Dendritic cell treated with granulocyte-macrophage colony-stimulating factor and Interleukin-4, amounts not matched to agents 40 ng/mL and 50 ng/mL, for 4 days (primary cell): ENCODE measurements around the gene PCDHAC2.

Source experiments
- H3K27ac Mint-ChIP-seq: one replicate; pipeline ENCODE4 v1.8.0; 2022; ENCODE audit warnings: mild to moderate bottlenecking, mixed read lengths
- H3K27me3 Mint-ChIP-seq: one replicate; pipeline ENCODE4 v1.8.0; 2022; ENCODE audit warnings: mild to moderate bottlenecking, mixed read lengths
- H3K36me3 Mint-ChIP-seq: one replicate; pipeline ENCODE4 v1.8.0; 2022; ENCODE audit warnings: low read depth, mixed read lengths
- H3K4me1 Mint-ChIP-seq: one replicate; pipeline ENCODE4 v1.8.0; 2022; ENCODE audit warnings: low read depth, mixed read lengths
- H3K4me3 Mint-ChIP-seq: one replicate; pipeline ENCODE4 v1.8.0; 2022; ENCODE audit warnings: mild to moderate bottlenecking, moderate library complexity, mixed read lengths
- H3K9me3 Mint-ChIP-seq: one replicate; pipeline ENCODE4 v1.8.0; 2022; ENCODE audit warnings: mixed read lengths
- intact Hi-C: fragments of 100-400 bp; cut with micrococcal nuclease; formaldehyde crosslinking; loops from one replicate; pipeline ENCODE4 v1.15.0; 2022

PCDHAC2 gene

GRCh38 chr5:141001446-141001843 is 35.2 kb downstream of the PCDHAC2 start:
- H3K36me3 Mint-ChIP-seq: no peaks in the 10 kb centered on the region
- no peak overlapping the region for H3K27ac Mint-ChIP-seq
- H3K4me3 Mint-ChIP-seq: no peak overlapping the region
- peaks cover 12% of the 10 kb centered on the region for H3K27me3 Mint-ChIP-seq
- H3K9me3 Mint-ChIP-seq: peaks cover 21% of the 10 kb centered on the region
- intact Hi-C loops: no loop called here
- no peaks in the 10 kb centered on the region for H3K4me1 Mint-ChIP-seq

GRCh38 chr5:141001844-141002604 is 35.7 kb downstream of the PCDHAC2 start:
- H3K4me1 Mint-ChIP-seq: no peaks in the 10 kb centered on the region
- peaks cover 12% of the 10 kb centered on the region for H3K27me3 Mint-ChIP-seq
- no peaks in the 10 kb centered on the region for H3K36me3 Mint-ChIP-seq

GRCh38 chr5:141002605-141002965 is 36.3 kb downstream of the PCDHAC2 start:
- Mint-ChIP-seq H3K4me3 (no peak overlapping the region), H3K27ac (no peak overlapping the region), H3K36me3 (no peaks in the 10 kb centered on the region), H3K9me3 (peaks cover 30% of the 10 kb centered on the region), H3K4me1 (no peaks in the 10 kb centered on the region), H3K27me3 (peaks cover 12% of the 10 kb centered on the region)
- intact Hi-C loops: no loop called here

More at GRCh38 chr5:141001844-141002604, 35.7 kb downstream of the PCDHAC2 start:
- H3K27ac Mint-ChIP-seq: no peak overlapping the region
- H3K4me3 Mint-ChIP-seq: no peak overlapping the region
- intact Hi-C loops: no loop called here
- peaks cover 27% of the 10 kb centered on the region for H3K9me3 Mint-ChIP-seq

GRCh38 chr5:141003031-141003430 is 36.8 kb downstream of the PCDHAC2 start:
- Mint-ChIP-seq H3K27ac (no peak overlapping the region), H3K36me3 (no peaks in the 10 kb centered on the region), H3K9me3 (peaks cover 30% of the 10 kb centered on the region), H3K4me3 (no peak overlapping the region), H3K27me3 (peaks cover 12% of the 10 kb centered on the region), H3K4me1 (no peaks in the 10 kb centered on the region)
- intact Hi-C loops: no loop called here

GRCh38 chr5:141003791-141004611 is 37.7 kb downstream of the PCDHAC2 start:
- Mint-ChIP-seq H3K27me3 (peaks cover 12% of the 10 kb centered on the region), H3K36me3 (no peaks in the 10 kb centered on the region), H3K4me1 (no peaks in the 10 kb centered on the region)

GRCh38 chr5:141007791-141008190 is 41.5 kb downstream of the PCDHAC2 start:
- Mint-ChIP-seq H3K27me3 (no peaks in the 10 kb centered on the region), H3K4me1 (no peaks in the 10 kb centered on the region), H3K9me3 (peaks cover 28% of the 10 kb centered on the region), H3K36me3 (no peaks in the 10 kb centered on the region), H3K27ac (no peak overlapping the region), H3K4me3 (no peak overlapping the region)
- intact Hi-C loops: no loop called here

More at GRCh38 chr5:141003791-141004611, 37.7 kb downstream of the PCDHAC2 start:
- H3K9me3 Mint-ChIP-seq: peaks cover 30% of the 10 kb centered on the region
- no peak overlapping the region for H3K4me3 Mint-ChIP-seq
- no peak overlapping the region for H3K27ac Mint-ChIP-seq
- intact Hi-C loops: no loop called here

GRCh38 chr5:141010047-141010793 is 43.9 kb downstream of the PCDHAC2 start:
- H3K9me3 Mint-ChIP-seq: peaks cover 26% of the 10 kb centered on the region
- intact Hi-C loops: no loop called here
- no peak overlapping the region for H3K27ac Mint-ChIP-seq
- H3K36me3 Mint-ChIP-seq: no peaks in the 10 kb centered on the region
- H3K4me3 Mint-ChIP-seq: no peak overlapping the region
- no peaks in the 10 kb centered on the region for H3K27me3 Mint-ChIP-seq
- H3K4me1 Mint-ChIP-seq: no peaks in the 10 kb centered on the region

GRCh38 chr5:141017943-141018342 is 51.7 kb downstream of the PCDHAC2 start:
- H3K4me1 Mint-ChIP-seq: no peaks in the 10 kb centered on the region
- no peaks in the 10 kb centered on the region for H3K27me3 Mint-ChIP-seq
- peaks cover 9% of the 10 kb centered on the region for H3K9me3 Mint-ChIP-seq
- H3K4me3 Mint-ChIP-seq: no peak overlapping the region
- H3K36me3 Mint-ChIP-seq: no peaks in the 10 kb centered on the region
- no peak overlapping the region for H3K27ac Mint-ChIP-seq
- intact Hi-C loops: no loop called here
